Measurements from ENCODE around the gene MAB21L4. TPM values are rescaled to one million over a fixed set of nuclear protein-coding genes. Genes with fewer than 3 reads are reported as not detected.

Gene MAB21L4
- total RNA-seq, 1 experiment from 2014 or later = 0.15 TPM

DNA sequence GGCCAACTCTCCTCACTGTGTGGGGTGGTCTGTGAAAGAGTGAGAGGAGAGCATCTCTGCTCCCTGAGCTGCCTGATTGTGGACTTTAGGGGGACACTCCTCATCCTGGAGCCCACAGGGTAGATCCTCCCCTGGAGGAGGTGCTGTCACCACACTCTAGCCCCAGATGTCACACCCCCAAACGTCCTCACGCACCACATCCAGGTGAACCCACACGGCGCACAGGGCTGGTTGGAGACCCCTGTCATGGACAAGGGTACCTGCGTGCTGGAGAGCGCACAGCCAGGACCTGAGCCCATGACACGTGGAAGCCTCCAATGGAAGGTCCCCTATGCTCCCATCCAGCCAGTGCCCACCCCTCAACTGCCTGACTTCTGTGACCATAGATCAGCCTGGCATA lies 16.9 kb downstream of the MAB21L4 start:
- Histone ChIP-seq H3K18ac (ENCODE audit: insufficient read length, low read depth, low read length) (no peak overlapping the region), H2AFZ (ENCODE audit: low read length) (no peak overlapping the region), H3K56ac (ENCODE audit: insufficient read length, low read depth, low read length) (no peak overlapping the region), H3K27ac (ENCODE audit: insufficient read length, low read depth, low read length) (no peak overlapping the region), H2BK15ac (ENCODE audit: low read depth, low read length) (no peak overlapping the region), H2BK5ac (ENCODE audit: insufficient read length, low read length) (no peak overlapping the region), H3K23ac (ENCODE audit: insufficient read length, low read depth, low read length) (no peak overlapping the region), H3K23me2 (ENCODE audit: insufficient read length, low read depth, low read length, poor library complexity, severe bottlenecking) (no peaks in the 10 kb centered on the region), H3K9ac (ENCODE audit: extremely low read depth, insufficient read length, low read length) (no peak overlapping the region), H4K8ac (replicated peaks; ENCODE audit: insufficient read length, low read depth, low read length) (no peak overlapping the region), H4K20me1 (ENCODE audit: control insufficient read depth, insufficient read depth, insufficient read length) (no peaks in the 10 kb centered on the region), H3K79me2 (ENCODE audit: insufficient read depth, low read length) (no peaks in the 10 kb centered on the region), H3K4me2 (ENCODE audit: insufficient read depth, insufficient read length, low read length) (no peak overlapping the region), H4K91ac (ENCODE audit: insufficient read length, low read depth, low read length) (no peak overlapping the region), H3T11ph (ENCODE audit: low read length) (no peak overlapping the region), H3K4ac (ENCODE audit: low read depth, low read length) (no peak overlapping the region), H2BK20ac (ENCODE audit: low read depth, low read length, poor library complexity, severe bottlenecking) (no peak overlapping the region), H3K79me1 (ENCODE audit: insufficient read depth, low read depth, low read length, poor library complexity, severe bottlenecking) (no peaks in the 10 kb centered on the region), H3K14ac (ENCODE audit: insufficient read depth, low read length) (no peak overlapping the region), H3K27me3 (ENCODE audit: insufficient read depth, low read length) (no peaks in the 10 kb centered on the region), H3K4me1 (ENCODE audit: insufficient read depth, low read length) (no peaks in the 10 kb centered on the region), H2BK12ac (ENCODE audit: insufficient read length, low read depth, low read length) (no peak overlapping the region), H2AK5ac (ENCODE audit: insufficient read length, low read length) (no peak overlapping the region), H4K5ac (ENCODE audit: insufficient read length, low read depth, low read length) (no peak overlapping the region), H3K9me3 (ENCODE audit: control insufficient read depth, low read depth, low read length) (no peaks in the 10 kb centered on the region), H2BK120ac (ENCODE audit: low read depth, low read length, poor library complexity, severe bottlenecking) (no peak overlapping the region)
- Mint-ChIP-seq H3K36me3 (ENCODE audit: insufficient read depth in 1 of 3, low read depth in 3 of 3) (no peaks in the 10 kb centered on the region), H3K4me1 (peaks cover 0 to 3% of the 10 kb centered on the region in 2 experiments; a peak in 1 of 4 replicates), H3K27me3 (ENCODE audit: low read depth) (no peaks in the 10 kb centered on the region), H3K4me3 (no peak overlapping the region), H3K9me3 (no peaks in the 10 kb centered on the region), H3K27ac (no peak overlapping the region; a peak in 1 of 7 replicates)
- no peak for DNase-seq
- WGBS (ENCODE audit: extremely low coverage, insufficient read length, low lambda C conversion rate) = no CpG with 5 or more reads among the region's 7 CpGs
- TF ChIP-seq CTCF (conservative IDR thresholded peaks at IDR 0.05) = no peak

Measured in H9 (cell line).